ENCODE data around the gene KMT2A. TPM values are rescaled to one million over a fixed set of nuclear protein-coding genes. Genes with fewer than 3 reads are reported as not detected.

KMT2A gene
- total RNA-seq, 1 donor from 2014 or later, result 64.7 TPM

DNA sequence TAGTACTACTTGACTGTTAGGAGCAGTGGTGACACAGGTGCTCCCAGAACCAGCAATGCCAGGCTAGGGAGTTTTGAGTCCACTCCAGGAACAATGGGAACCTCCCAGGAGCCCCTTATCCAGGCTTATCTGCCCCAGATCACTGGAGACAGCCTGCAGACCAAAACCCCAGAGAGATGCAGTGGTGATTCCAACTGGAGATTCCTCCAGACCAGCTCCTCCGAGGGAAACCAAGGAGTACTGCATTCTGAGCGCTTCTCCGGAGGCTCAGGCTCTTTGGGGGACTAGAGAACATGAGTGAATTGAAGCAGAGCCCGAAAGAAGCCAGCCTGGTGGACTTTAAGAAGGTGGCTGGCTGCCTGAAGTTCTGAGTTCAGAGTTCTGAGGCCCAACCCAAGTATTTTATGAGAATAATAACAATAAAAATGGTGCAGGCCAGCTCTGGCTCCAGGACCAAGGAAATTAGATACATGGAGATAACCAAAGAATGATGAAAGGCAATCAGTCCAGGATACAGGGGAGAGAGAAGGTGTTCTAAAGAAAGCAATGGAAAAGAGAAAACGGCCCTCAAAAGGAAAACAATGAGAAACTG lies 93.4 kb downstream of the KMT2A start:
- no peak overlapping the region for H3K27ac ChIP-seq
- H3K4me1 ChIP-seq, result peaks cover 23% of the 10 kb centered on the region
- intact Hi-C loops (cut with DNase I), result no loop called here
- peak overlapping the region; percentile 76 for H3K4me3 ChIP-seq
- TF ChIP-seq, protein P1, sequence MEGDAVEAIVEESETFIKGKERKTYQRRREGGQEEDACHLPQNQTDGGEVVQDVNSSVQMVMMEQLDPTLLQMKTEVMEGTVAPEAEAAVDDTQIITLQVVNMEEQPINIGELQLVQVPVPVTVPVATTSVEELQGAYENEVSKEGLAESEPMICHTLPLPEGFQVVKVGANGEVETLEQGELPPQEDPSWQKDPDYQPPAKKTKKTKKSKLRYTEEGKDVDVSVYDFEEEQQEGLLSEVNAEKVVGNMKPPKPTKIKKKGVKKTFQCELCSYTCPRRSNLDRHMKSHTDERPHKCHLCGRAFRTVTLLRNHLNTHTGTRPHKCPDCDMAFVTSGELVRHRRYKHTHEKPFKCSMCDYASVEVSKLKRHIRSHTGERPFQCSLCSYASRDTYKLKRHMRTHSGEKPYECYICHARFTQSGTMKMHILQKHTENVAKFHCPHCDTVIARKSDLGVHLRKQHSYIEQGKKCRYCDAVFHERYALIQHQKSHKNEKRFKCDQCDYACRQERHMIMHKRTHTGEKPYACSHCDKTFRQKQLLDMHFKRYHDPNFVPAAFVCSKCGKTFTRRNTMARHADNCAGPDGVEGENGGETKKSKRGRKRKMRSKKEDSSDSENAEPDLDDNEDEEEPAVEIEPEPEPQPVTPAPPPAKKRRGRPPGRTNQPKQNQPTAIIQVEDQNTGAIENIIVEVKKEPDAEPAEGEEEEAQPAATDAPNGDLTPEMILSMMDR (IDR thresholded peaks at IDR 0.05), result no peak
- H3K36me3 ChIP-seq, result no peaks in the 10 kb centered on the region
- H3K27me3 ChIP-seq, result no peaks in the 10 kb centered on the region
- H3K9me3 ChIP-seq, result no peaks in the 10 kb centered on the region
- DNase-seq (no peak), ATAC-seq (no peak)

DNA sequence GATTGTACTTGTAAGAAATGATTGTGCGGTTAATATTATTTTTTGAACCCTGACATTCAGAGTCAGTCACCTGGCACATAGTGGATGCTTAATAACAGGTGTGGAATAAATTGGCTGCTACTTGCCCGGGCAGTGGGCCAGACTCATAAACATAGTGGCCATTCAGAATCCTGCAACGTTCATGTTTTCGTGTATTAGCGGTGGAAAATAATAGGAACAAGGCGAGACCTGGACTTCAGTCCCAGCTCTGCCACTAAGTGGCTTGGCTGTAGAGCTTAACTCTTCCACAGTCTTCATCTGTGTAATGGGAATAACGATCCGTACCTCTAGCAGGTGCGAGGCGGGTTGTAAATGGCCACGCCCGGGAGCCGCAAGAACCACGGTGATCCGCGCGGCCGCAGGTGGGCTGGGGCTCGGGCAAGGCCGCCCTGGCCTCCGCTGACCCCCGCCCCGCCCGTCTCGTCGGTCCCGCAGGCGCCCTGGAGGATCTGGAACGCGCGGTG lies 93.9 kb downstream of the KMT2A start:
- ATAC-seq, result peak; percentile 62
- peak; percentile 72 for DNase-seq
- peak overlapping the region; percentile 70 for H3K27ac ChIP-seq

DNA sequence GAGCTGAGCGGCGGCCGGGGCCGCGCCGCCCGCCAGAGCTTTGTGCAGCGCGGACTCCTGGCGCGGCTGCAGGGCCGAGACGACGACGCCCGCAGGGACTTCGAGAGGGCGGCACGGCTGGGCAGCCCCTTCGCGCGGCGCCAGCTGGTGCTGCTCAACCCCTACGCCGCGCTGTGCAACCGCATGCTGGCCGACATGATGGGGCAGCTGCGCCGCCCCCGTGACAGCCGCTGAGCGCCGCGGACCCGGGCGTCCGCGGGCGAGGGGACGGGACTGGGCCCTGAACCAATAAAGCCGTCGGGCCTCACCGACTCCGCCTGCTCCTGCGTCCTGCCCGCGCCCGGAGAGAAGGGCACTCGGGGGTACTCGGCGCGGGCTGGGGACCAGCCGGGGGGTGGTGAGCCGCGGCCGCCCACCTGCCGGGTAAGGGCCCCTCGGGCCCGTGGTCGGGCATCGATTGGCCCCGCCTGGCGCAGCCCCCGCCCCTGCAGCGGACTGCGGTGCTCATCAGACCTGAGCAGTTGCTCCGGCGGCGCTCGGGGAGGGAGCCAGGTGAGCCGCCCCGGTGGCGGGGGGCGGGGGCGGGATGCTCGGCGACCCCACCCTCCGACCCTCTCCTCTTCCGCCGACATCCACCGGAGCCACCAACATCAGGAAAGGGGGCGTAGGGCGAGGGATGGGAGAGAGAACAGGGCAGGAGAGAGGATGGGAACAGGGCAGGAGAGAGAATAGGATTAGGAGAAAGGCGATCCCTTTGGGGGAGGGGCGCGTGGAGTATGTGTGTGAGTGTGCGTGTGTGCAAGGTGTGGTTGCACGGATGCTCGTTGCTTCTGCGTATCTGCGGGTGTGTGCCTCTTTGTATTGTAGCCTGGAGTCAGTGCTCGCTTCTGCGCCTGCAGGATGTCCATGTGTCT lies 94.6 kb downstream of the KMT2A start, which contains the start of gene TMEM25:
TSS of gene TMEM25 (plus strand) at position 510 of the 914 bp plus-strand sequence. CDS start 610 bp downstream, outside the sequence.
- TF ChIP-seq, protein P1 (IDR thresholded peaks at IDR 0.05), result no peak
- Histone ChIP-seq H3K36me3 (no peaks in the 10 kb centered on the region), H3K4me3 (peak within 1 kb of the TSS; percentile 76), H3K9me3 (no peaks in the 10 kb centered on the region), H3K4me1 (peaks cover 22% of the 10 kb centered on the region), H3K27me3 (no peaks in the 10 kb centered on the region), H3K27ac (peak within 1 kb of the TSS; percentile 70)
- intact Hi-C loops (cut with DNase I), result no loop called here
- DNase-seq (peak; percentile 88), ATAC-seq (peak; percentile 88)

More for the DNA sequence above, 93.9 kb downstream of the KMT2A start:
- intact Hi-C loops (cut with DNase I), result no loop called here
- peaks cover 23% of the 10 kb centered on the region for H3K4me1 ChIP-seq
- H3K27me3 ChIP-seq, result no peaks in the 10 kb centered on the region
- peak overlapping the region; percentile 76 for H3K4me3 ChIP-seq
- no peaks in the 10 kb centered on the region for H3K9me3 ChIP-seq
- no peaks in the 10 kb centered on the region for H3K36me3 ChIP-seq
- TF ChIP-seq, protein P1 (IDR thresholded peaks at IDR 0.05), result no peak

DNA sequence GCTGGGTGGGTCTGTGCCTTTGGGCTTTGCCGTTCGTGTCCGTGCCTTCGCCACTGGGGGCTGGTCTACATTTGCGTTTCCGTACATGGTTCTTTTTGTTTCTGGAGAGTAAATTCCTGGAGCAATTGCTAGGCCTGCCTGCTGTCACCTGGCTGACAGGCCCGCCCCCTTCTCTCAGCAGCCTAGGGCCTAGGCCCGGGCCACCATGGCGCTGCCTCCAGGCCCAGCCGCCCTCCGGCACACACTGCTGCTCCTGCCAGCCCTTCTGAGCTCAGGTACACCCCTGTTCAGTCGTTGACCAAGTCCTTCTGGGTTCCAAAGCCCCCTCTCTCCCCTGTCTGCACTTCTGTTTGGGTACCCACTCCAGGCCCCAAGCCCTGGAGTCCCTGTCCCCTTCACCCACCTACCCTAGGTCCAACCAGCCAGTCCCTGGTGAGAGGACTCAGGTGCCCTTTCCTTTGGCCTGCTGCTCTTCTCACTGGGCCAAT lies 95.3 kb downstream of the KMT2A start:
- intact Hi-C loops (cut with DNase I), result no loop called here
- TF ChIP-seq, protein P1 (IDR thresholded peaks at IDR 0.05), result no peak
- Histone ChIP-seq H3K27me3 (no peaks in the 10 kb centered on the region), H3K27ac (peak overlapping the region; percentile 70), H3K4me3 (peak overlapping the region; percentile 76), H3K9me3 (no peaks in the 10 kb centered on the region), H3K4me1 (peaks cover 15% of the 10 kb centered on the region), H3K36me3 (no peaks in the 10 kb centered on the region)
- no peak for ATAC-seq
- no peak for DNase-seq

DNA sequence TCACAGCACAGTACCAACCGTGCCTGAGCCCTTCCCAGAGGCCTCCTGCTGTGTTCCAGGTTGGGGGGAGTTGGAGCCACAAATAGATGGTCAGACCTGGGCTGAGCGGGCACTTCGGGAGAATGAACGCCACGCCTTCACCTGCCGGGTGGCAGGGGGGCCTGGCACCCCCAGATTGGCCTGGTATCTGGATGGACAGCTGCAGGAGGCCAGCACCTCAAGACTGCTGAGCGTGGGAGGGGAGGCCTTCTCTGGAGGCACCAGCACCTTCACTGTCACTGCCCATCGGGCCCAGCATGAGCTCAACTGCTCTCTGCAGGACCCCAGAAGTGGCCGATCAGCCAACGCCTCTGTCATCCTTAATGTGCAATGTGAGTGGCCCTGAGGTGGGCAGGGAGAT lies 95.8 kb downstream of the KMT2A start:
- intact Hi-C loops (cut with DNase I), result no loop called here
- no peaks in the 10 kb centered on the region for H3K27me3 ChIP-seq
- H3K9me3 ChIP-seq, result no peaks in the 10 kb centered on the region
- H3K27ac ChIP-seq, result no peak overlapping the region
- peaks cover 12% of the 10 kb centered on the region for H3K4me1 ChIP-seq
- H3K36me3 ChIP-seq, result no peaks in the 10 kb centered on the region
- no peak for DNase-seq
- no peak for ATAC-seq
- TF ChIP-seq, protein P1 (IDR thresholded peaks at IDR 0.05), result no peak
- H3K4me3 ChIP-seq, result peak overlapping the region; percentile 76
